ENCODE measurements around the gene BMAL1.

BMAL1 gene

DNA sequence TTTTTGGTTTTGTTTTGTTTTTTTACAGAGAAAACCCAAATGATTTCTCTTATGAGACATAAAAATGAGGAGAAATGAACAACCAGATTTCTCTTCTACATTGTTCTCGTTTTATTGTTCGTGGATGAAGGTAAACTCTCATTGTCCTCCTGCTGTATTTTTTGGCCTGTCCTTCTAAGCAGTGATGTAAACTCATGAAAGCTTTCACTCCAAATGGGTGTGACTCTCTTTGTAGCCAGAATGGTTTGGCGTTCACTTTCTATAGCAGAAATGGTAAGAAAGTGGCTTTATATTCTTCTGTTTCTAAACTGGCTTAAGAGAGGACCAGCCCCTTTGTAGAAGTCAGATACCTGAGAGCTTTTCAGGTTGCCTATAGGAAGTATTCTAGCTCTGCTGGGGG lies 15.5 kb upstream of the BMAL1 start:
- DNase-seq: no peak

DNA sequence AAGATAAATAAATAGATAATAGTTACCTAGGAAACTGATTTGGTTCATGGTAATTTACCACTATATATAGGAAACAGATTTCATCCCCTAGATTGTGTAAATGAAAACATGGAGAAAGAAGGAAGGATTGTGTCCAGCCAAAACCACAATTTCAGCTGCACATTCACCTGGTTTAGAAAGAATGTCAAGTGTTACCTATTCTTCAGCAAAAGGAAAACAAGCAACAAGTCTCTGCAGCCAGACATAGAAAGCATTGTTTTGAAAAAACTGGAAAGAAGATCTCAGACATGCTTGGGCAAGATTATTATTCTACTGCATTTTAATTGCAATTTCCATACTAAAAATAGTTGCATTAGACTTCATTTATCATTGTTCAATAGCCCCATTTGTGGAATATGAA lies 8.8 kb upstream of the BMAL1 start:
- no peak for DNase-seq

DNA sequence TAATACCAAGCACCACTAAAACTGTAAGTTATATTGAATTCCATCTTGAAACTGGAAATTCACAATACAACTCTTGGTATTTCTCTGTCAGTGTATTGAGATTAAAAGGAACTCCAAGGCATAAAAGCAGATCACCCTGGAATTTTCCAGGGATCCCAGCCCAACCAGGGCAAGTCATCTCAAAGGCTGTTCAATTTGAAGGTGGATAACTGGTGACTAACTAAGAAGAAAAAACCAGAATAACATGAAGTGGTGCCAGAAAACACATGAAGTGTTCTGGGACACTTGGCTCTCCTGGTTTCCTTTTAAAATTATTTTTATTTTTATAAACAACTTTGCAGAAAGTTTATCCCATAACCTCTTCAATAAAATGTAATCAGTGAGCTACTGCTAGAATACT lies 7.8 kb upstream of the BMAL1 start:
- DNase-seq: no peak

DNA sequence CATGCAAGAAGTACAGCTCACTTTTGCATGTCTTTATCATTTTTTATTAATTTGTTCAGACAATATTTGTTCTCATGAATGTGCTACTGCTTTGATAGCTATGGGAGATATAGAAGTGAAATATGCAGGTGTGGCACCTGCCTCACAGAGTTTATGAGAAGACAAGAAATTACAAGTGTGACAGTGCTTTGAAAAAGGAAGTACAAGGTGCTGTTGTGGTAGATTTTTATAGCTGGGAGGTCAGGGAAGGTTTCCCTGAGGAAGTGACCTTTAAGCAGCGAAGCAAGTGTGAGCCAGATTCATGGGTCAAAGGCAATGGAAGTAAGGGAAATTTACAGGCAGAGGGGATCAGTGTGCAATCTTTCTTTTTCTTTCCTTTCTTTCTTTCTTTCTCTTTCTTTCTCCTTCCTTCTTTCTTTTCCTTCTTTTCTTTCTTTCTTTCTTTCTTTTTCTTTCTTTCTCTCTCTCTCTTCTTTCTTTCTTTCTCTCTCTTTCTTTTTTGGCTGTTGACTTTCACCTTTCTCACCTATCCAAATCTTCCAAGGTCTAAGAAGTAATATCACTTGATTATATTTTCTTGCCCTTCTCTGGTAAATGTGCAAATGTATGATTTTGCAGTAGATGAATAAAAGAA lies 6.4 kb upstream of the BMAL1 start:
- no peak for DNase-seq

DNA sequence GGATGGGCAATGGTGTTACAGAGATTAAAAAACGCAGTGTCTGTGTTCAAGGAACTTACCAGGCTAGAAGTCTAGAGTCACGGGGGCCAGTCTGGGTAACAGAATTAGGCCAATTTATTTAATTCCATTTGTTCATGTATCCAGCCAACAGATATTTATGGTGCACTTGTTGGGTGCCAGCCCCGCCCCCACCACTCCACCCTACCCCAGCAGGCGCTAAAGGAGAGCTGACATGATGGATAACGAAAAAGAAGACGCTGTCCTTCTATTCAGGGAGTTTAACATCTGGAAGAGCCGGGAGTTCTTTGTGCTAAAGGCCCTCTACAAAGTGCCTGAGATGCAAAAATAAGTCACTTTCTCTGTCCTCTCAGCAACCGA lies 1.1 kb upstream of the BMAL1 start:
- DNase-seq: peak in 1 of 3 donors; percentile 18

DNA sequence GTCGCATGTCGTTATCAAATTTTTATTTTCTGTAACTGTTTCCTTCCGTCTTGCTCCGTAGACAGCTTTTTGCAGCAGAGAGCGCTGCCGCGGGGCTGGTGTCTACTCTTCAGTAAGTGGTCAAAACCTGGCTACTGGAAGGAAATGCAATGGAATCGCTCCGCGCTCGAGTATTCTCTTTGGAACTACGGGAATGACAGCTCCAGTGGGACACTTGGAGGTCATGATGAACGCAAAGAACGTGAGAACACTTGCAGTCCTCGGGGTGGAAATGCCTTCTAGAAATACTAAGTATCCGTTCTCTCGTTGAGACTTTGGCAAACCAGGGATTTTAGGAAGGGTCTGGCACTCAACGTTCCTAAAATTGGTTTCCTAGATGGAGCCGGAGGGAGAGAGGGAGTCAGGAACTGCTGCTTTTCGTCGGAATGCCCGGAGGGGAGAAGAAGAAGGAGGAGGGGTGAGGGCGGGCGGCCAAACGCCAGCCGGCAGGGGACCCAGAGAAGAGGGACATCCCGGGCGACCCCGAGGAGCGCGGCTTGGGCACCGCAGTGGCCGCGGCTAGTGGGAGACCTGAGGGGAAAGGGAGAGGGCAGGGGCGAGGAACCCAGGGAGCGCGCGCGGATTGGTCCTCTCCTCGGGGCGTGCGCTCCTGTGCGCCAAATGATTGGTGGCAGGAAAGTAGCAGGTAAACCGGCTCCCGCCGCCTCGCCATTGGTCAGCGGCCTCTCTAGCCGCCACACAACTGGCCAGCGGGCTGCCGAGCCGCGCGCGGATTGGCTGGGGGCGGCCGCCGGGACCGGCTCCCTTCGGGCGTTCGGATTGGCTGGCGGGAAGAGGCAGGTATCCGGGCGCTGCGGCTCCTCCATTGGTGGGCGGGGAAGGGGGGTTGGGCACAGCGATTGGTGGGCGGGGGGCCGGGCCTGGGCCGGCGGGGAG lies 490 bp upstream of the BMAL1 start:
- DNase-seq: peak; percentile 99

DNA sequence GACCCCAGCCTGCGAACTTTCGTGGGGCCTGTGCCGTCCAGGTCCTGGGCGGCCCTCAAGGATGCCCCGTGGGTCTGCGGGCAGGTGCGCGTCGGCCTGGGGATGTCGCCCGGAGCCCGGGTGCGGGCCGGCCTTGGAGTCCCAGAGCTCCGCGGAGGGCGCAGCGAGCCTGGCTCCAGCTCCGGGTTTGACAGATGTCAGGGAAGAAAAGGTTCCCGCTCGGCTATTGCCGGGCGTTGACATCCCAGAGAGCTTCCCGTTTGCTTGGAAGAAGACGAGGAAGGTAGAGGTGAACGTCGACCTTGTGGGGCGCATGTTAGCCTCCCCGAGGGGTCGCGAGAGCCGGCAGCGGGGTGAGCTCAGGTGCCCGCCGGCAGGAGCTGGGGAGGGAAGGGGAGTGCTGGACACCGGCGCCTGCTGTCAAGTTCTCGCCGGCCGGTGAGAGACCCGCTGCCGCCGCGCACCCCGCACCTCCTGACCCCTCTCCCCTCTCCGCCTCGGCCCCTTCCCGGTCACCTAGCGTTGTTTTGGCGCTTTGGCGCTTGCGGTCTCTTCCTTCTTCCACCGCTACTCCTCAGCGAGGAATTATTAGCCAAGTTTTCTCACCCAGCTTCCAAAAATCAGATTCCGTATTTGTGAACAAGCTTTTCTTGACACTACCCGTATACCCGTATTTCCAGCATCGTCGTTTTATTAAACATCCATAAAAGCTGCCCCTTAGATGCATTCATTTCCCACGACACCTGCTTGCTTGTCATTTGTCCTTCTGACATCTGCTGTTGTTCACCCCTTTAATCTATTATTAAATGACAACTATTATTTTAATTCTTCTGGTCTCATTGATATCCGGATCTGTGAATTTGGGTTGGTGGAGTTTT lies 1.3 kb downstream of the BMAL1 start:
- peak in 1 of 3 donors; percentile 17 for DNase-seq

DNA sequence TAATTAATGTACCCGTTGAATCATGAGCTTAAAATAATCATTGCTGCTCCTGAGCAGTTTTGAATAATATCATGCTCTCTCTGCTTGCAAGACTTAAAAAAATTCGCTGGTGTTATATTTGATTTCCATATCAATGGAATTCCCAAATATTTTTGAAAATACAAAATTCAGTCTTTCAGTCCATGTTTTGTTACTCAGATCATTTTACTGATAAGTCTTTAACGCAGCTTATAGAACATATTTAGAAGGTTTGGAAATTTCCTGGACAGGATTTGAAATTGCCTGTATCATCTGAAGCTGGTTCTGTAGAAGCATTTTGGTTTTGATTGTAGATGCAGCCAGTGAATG lies 1.9 kb downstream of the BMAL1 start:
- no peak for DNase-seq

DNA sequence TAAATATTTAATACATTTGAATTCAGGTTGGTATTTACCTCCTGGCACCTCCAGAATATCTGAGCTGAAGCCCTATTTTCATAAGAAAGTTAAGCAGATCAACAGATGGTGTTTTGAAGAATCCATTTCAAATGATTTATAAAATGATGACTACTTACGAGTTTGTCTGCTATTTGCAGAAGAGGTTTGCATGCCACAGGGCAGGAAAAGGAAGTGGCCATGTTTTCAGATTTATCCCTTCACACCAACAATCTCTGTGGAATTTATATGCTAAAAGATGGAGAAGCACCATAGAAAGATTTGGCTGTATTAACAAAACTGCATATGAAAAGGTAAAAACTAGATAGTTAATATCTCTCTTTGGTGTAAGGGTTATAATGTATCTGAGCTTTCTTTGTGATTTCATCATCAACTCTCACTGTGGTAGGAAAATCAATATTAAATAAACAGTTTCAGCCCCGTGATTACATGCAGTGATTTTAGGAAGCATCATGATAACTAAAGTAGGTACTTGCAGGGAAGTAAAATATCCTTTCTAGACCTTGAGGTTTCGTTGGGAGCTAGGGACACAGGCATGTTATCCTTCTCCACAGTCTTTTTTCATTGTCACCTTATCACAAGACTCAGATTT lies 2.6 kb downstream of the BMAL1 start:
- peak; percentile 21 to 30 (median 27) for DNase-seq

DNA sequence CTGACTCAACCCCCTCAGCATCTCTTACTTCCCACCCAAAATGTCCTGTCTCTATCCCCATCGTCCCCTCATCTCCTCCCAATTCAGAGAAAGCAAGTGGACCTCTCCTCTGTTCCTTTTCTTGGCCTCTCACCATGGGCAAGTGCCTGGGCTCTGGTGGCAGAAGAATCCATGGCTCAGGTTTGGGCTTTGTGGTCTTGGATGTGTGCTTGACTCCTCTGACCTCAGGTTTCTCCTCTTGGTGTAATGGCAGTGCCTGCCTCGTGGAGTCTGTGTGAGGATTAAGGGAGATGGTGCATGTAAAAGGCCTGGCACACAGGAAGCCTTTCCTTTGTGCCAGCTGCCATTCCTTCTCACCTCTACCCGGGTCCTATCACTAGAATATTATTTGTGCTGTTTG lies 3.2 kb downstream of the BMAL1 start:
- DNase-seq: no peak

DNA sequence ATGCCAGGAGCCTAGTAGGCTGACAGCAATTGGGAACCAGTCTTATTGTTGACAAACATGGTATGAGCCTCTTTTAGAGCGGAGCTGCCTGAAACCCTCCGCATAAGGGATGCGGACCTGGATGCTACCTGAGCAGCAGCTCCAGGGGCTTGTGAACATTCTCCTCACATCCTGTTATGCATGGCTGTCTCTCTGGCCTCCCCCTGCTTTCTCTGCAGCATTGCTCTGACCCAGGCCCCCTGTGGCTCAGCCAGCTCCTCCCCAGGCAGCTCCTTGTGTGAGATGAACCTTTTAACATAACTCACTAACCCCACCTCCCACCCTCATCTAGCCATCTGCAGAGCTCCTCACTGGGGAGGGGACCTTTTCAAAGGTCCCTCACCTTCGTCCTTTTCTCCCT lies 6.0 kb downstream of the BMAL1 start:
- DNase-seq: no peak

DNA sequence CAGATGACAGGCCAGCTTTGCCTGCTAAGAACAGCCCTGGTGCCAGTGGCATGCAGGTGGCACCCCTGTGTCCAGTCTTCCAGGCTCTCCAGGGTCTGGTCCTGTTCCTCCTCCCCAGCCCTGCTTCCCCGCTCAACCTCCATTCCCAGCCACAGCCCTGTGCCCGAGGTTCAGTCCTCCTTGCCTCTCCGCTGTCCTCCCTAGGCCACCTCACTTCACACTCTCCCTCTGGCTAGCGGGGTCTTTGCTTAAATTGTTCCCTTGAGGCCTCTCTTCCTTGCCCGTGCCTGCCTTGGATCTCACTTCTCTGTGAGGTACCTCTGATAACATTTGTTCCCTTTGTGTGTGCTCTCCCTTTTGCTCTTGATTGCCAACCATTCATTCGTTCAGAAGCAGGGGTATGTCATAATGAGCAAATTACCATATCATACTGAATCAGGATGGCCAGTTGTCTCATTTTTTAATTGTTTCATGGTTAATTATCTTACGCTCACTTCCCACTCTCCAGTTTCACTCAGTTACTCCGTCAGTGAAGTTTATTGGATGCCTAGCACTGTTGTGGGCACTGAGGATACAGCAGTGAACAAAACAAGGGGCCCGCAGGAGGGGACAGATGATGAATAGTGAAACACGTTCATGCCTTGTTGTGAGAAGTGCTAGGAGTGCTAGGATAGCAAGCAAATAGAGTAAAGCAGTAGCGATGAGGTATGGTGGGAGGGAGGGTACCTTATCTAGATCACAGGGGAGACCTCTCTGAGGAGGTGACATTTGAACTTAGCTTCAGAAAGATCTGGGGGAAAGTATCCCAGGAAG lies 7.4 kb downstream of the BMAL1 start:
- no peak for DNase-seq

DNA sequence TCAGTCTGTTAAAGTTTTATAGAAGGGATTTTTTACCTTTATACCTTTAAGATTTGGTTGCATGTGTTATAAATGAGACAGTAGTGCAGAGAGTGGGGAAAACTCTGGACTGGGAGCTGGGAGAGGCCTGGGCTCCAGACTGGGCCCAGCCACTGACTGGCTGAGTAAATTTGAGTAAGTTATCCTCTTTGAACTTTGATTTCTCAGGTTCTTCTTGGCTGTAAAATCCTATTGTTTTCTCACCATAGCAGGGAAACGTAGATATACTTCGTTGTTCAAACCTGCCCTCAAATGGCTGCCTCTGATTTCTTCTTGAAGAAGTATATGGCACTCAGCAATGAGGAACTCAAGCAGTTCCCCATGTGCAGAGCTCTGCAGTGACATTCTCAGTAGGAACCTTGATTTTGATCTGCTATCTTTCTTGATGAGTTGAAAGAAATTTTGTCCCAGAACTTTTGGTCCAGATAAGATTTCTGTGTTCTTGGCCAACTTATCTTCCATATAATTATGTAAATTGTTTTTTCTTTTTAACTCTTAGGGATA lies 8.8 kb downstream of the BMAL1 start:
- DNase-seq: peak; percentile 24 to 49 (median 42)

DNA sequence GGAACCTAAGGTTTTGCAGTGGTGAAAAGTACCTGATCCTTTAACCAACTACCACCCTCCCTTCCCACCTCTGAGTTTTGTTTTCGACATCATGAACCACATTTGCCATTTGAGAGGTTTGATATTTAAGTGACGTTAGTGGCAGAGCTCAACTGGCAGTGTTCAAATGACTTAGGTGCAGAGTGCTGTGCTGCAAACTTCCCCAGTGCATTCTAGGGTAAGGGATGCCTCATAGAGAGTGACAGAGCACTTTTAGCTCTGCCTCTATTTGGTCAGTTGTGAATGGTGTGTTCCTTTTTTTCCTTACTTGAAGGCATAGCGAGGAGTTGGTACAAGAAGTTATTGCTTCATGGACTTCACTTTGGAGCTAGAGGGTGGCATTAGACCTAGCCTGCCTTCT lies 9.4 kb downstream of the BMAL1 start:
- DNase-seq: peak; percentile 62 to 72 (median 66)

DNA sequence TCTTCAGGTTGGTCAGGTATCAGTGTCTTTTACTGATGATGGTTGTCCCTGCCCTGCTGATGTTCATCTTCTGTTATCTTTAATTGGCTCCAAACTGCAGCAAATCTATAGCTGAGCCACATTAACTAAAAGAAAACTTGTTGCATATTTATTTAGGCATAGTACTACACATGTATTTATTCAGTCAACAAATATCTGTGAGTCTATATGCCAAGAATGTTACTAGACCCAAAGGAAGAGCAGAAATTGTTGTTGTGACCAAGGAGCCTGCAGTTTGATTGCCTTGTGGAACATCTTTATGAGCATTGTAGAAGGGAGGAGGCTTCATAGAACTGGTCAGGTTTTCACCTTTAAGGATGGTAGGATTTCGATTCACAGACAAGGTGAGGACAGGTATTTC lies 10.1 kb downstream of the BMAL1 start:
- DNase-seq: no peak

DNA sequence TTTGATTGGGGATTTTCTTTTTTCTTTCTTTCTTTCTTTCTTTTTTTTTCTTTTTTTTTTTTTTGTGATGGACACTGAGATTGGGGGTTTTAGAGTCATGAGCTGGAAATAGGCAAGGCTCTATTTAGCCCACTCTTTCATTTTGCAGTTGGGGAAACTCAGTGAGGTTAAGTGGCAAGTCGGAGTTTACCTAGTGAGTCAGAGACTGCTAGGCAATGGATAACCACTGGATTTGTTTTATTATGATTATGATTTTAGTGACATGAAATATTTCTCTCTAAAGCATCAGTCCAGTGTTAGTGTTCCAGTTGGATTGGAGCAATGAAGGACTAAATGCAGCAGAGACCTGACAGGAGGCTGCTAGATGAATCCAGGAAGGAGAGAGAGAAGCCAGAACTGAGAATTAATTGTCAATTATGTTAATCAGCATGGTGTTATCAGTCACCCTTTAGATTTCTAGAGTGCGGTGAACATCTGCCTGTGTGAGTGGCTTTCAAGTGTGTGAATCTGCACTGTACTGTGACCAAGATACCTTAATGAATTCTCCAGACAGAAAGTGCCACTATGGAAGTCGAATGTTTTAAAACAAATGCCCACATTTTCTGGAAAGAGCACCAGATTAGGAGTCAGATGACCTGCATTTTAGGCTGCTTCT lies 10.9 kb downstream of the BMAL1 start:
- DNase-seq: peak; percentile 41 to 64 (median 44)

DNA sequence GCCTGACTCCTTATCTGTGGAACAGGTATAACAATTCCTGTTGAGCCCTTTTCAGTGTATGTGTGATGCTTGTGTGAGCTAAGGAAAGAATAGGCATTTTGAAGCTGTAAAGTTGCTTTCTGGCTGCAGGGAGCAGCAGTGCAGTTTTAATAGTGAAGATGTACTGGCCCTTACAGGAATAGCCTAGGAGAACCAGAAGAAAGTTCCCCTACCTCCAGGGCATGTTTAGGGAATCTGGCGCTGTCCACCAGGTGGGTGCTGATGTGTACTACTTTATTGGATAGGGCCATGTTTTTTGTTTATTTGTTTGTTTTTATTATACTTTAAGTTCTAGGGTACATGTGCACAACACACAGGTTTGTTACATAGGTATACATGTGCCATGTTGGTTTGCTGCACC lies 11.5 kb downstream of the BMAL1 start:
- DNase-seq: peak in 1 of 3 donors; percentile 33

DNA sequence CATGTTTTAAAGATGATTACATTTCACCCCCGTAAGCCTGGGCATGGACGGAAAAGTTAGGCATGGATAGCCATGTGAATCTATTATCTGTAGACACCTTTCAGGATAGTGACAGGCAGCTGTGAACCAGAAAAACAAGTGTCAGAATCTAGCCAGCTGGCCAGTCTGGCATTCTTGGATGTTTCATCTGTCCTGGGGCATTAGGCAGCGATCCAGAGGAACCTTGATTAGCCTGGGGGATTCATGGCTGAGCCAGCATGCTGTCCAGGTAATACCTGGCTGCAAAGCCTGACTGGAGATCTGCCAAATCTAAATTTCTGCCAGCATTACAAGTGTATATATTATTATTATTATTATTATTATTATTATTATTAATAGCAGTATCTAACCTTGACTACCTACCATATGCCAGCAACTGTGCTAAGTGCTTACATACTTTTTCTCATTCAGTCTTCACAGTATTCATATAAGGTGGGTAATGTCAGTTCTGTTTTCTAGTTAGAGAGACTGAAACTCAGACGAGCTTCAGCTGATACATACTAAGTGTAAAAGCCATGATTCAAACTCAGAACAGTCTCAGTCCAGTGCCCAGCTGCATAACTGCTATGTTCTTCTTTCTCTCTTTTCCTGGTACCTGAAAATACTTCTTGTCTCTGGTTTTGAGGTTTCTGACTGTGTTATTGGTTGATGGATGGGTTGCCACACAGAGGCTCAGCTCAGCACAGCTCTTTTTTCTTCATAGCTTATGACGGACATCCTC lies 12.8 kb downstream of the BMAL1 start:
- no peak for DNase-seq

DNA sequence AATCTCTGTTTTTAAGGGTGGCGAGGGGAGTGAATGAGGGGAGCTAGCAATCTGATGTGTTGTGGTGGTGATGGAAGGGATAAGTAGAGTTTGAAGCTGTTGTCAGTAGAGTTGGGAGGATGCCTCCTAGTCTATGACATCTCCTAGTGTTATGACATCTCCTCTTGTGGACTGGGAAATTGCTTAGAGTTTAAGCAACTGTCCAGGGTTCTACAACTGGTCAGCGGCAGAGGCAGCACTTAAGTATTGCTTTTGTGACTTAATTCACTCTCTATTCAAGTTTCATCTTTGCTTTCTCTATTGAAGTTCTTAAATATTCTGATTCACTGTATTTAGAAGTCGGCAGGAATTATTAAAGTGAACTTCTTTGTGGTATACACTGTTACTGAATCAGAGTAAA lies 13.8 kb downstream of the BMAL1 start:
- no peak for DNase-seq

DNA sequence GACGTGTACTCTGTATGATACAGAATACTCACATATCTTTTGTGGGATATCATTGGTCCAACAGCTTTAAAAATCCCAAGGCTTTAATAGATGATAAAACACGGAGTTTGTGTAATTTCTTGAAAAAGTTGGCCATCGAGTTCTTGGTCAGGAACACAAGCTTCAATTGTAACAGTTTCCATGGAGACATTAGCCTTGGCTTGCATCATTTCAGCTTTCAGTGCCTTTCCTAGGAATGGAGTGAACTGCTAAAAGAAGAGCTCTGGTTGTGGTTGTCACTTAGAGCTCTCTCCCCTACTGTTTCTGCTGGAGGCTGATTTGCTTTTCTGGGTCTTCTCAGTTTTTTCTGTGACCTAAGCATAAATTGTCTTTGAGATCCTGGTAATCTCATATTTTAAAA lies 14.2 kb downstream of the BMAL1 start:
- no peak for DNase-seq

DNA sequence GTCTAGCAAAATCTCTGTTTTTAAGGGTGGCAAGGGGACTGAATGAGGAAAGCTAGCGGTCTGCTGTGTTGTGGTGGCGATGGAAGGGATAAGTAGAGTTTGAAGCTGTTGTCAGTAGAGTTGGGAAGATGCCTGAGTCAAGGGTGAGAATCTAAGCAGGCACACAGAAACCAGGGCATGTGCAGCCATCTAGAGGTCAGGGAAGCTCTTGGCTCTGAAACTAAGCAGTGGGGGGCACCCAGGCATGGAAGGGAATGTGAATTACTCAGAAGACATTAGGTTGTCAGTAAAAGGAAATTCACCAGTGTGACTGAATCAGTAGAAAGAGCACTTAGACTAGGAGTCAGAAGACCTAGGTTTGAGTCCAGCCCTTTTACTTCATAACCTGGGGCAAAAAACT lies 15.4 kb downstream of the BMAL1 start:
- no peak for DNase-seq

Measured in suppressor macrophage treated with lipopolysaccharide for 1 hour (primary cell).